CD4-positive, alpha-beta T cell (primary cell): Measurements from ENCODE around the gene SLC34A3. TPM values are rescaled to one million over a fixed set of nuclear protein-coding genes. Genes with fewer than 3 reads are reported as not detected.
A peak's percentile ranks its signal among the peaks of the same experiment; 100 is the strongest.

ENCODE experiments used
- ATAC-seq: fragments of 200-7000 bp; cut with Tn5 transposase; one replicate; pipeline ENCODE4 v1.10.0; 2022; ENCODE audit warnings: mild to moderate bottlenecking; ENCODE audit not compliant: poor library complexity
- CTCF ChIA-PET: fragments of 350-600 bp; sonication (Branson Sonifier 250); formaldehyde crosslinking; loops from one replicate; lab custom pipeline; 2021; ENCODE audit warnings: antibody characterized with exemption, inconsistent platforms; lab: Charles Lee
- POLR2A ChIA-PET: fragments of 350-600 bp; sonication (Branson Sonifier 250); formaldehyde crosslinking; loops from one replicate; lab custom pipeline; 2021; ENCODE audit warnings: antibody characterized with exemption, inconsistent platforms; lab: Charles Lee
- DNase-seq, 14 experiments: peaks; one replicate each; pipeline ENCODE4 v3.0.0-alpha.2; 2013 to 2020; ENCODE audit warnings: mixed read lengths in 2 of 14
- H3K27ac ChIP-seq, 2 donors: one replicate each; pipeline versions ENCODE4 v1.5.1 to v1.7.0; 2013; ENCODE audit warnings: low read length in 2 of 2, low read depth in 1 of 2, mild to moderate bottlenecking in 1 of 2
- H3K27me3 ChIP-seq, 2 experiments: 1 replicate in 1 of 2; 2 replicates in 1 of 2; pipeline versions ENCODE4 v1.6.1 to v1.7.0; 2013; ENCODE audit warnings: low read length in 2 of 2, control low read depth in 1 of 2, mild to moderate bottlenecking in 1 of 2, moderate library complexity in 1 of 2; ENCODE audit not compliant: insufficient read depth in 2 of 2, control insufficient read depth in 1 of 2
- H3K36me3 ChIP-seq: one replicate; pipeline ENCODE4 v1.6.1; 2013; ENCODE audit warnings: low read length, control low read depth; ENCODE audit not compliant: insufficient read depth
- H3K4me1 ChIP-seq: one replicate; pipeline ENCODE4 v1.6.1; 2013; ENCODE audit warnings: low read length, control low read depth; ENCODE audit not compliant: insufficient read depth
- H3K4me3 ChIP-seq: one replicate; pipeline ENCODE4 v1.5.1; 2013; ENCODE audit warnings: mild to moderate bottlenecking, low read length, moderate library complexity
- H3K9me3 ChIP-seq, 2 experiments: 1 replicate in 1 of 2; 2 replicates in 1 of 2; pipeline versions ENCODE4 v1.6.1 to v1.7.0; 2013; ENCODE audit warnings: low read length in 2 of 2, mild to moderate bottlenecking in 2 of 2, control low read depth in 1 of 2, moderate library complexity in 1 of 2; ENCODE audit not compliant: control insufficient read depth in 1 of 2, insufficient read depth in 1 of 2
- H3K27ac Mint-ChIP-seq: one replicate; pipeline ENCODE4 v1.8.0; 2020; ENCODE audit warnings: mixed read lengths
- H3K27me3 Mint-ChIP-seq: one replicate; pipeline ENCODE4 v1.8.0; 2021; ENCODE audit warnings: mixed read lengths
- H3K36me3 Mint-ChIP-seq: one replicate; pipeline ENCODE4 v1.8.0; 2021; ENCODE audit warnings: low read depth, mixed read lengths
- H3K4me1 Mint-ChIP-seq: one replicate; pipeline ENCODE4 v1.8.0; 2021; ENCODE audit warnings: low read depth, mixed read lengths
- H3K4me3 Mint-ChIP-seq: one replicate; pipeline ENCODE4 v1.8.0; 2020; ENCODE audit warnings: mild to moderate bottlenecking, mixed read lengths
- H3K9me3 Mint-ChIP-seq: one replicate; pipeline ENCODE4 v1.8.0; 2020; ENCODE audit warnings: mixed read lengths
- intact Hi-C, 2 experiments: fragments of 100-400 bp; cut with DNase I in 1 of 2; cut with micrococcal nuclease in 1 of 2; formaldehyde crosslinking; loops; one replicate each; pipeline versions ENCODE4 v1.15.1 to v1.9.0; 2023 to 2025; cut with DNase I, micrococcal nuclease
- total RNA-seq, 174 experiments: library from RNA in 2 of 174; stranded (reverse) in 2 of 174; gene quantifications; one replicate each; pipeline ENCODE4 v1.2.3 and lab custom pipeline; 2021 to 2026
- TF ChIP-seq, protein P1 (sequence below): fragments of 200-600 bp; IDR thresholded peaks from one replicate; pipeline ENCODE4 v1.8.0; 2022; ENCODE audit warnings: antibody characterized with exemption, mild to moderate bottlenecking

Gene SLC34A3
- total RNA-seq, 2 experiments from 2014 or later, result not detected

DNA sequence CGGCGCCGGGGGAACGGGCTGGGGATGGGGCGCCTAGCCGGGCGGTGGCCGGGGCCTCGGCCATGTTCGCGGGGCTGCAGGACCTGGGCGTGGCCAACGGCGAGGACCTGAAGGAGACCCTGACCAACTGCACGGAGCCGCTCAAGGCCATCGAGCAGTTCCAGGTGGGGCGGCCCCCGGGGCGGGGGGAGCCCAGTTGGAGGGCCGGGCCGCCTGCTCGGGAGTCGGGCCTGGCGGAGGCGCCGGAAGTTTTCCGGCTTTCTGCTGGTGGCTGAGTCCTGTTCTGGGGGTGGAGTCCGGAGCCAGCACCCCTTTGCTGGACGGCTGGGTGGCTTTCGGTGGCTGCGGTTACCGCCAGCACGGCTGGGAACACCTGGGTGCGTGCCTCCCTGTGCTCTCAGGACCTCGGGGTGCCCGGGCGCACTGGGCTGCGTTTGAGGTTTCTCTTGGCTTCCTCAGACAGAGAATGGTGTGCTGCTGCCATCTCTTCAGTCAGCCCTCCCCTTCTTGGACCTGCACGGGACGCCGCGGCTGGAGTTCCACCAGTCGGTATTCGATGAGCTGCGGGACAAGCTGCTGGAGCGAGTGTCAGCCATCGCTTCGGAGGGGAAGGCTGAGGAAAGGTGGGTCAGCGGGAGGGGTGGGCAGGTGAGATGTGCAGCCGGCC lies 24.9 kb downstream of the SLC34A3 start:
- ChIA-PET CTCF (interaction anchor here (1.0 to 2.9 kb wide), 4 partner anchors 13 to 220 kb away, joined by 3 to 18 read pairs (median 6); no protein-coding TSS in a partner anchor), POLR2A (interaction anchor here (0.6 to 4.7 kb wide), 15 partner anchors 11 to 349 kb away, joined by 3 to 63 read pairs (median 5); partner anchors contain the start of genes ANAPC2, EXD3, MAN1B1 and NOXA1)
- peaks cover 20% of the 10 kb centered on the region for H3K36me3 ChIP-seq
- H3K4me3 ChIP-seq, result peak overlapping the region; percentile 90
- no peaks in the 10 kb centered on the region for H3K27me3 ChIP-seq
- Mint-ChIP-seq H3K4me3 (peak overlapping the region; percentile 94), H3K27me3 (no peaks in the 10 kb centered on the region), H3K9me3 (no peaks in the 10 kb centered on the region), H3K36me3 (peaks cover 12% of the 10 kb centered on the region), H3K27ac (peak overlapping the region; percentile 49), H3K4me1 (peaks cover 16% of the 10 kb centered on the region)
- H3K27ac ChIP-seq, result no peak overlapping the region
- peaks cover 25% of the 10 kb centered on the region for H3K4me1 ChIP-seq
- intact Hi-C loops, result loop anchor here in 1 of 2 experiments (1.0 to 5.0 kb wide), 3 partner anchors 14 to 1288 kb away; partner anchors contain the start of genes EXD3, NOXA1 and TUBB4B
- DNase-seq, result peak in 3 of 14 experiments; percentile 32 to 46 (median 39)
- ATAC-seq, result peak; percentile 26
- TF ChIP-seq, protein P1, sequence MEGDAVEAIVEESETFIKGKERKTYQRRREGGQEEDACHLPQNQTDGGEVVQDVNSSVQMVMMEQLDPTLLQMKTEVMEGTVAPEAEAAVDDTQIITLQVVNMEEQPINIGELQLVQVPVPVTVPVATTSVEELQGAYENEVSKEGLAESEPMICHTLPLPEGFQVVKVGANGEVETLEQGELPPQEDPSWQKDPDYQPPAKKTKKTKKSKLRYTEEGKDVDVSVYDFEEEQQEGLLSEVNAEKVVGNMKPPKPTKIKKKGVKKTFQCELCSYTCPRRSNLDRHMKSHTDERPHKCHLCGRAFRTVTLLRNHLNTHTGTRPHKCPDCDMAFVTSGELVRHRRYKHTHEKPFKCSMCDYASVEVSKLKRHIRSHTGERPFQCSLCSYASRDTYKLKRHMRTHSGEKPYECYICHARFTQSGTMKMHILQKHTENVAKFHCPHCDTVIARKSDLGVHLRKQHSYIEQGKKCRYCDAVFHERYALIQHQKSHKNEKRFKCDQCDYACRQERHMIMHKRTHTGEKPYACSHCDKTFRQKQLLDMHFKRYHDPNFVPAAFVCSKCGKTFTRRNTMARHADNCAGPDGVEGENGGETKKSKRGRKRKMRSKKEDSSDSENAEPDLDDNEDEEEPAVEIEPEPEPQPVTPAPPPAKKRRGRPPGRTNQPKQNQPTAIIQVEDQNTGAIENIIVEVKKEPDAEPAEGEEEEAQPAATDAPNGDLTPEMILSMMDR, result no peak
- no peaks in the 10 kb centered on the region for H3K9me3 ChIP-seq

DNA sequence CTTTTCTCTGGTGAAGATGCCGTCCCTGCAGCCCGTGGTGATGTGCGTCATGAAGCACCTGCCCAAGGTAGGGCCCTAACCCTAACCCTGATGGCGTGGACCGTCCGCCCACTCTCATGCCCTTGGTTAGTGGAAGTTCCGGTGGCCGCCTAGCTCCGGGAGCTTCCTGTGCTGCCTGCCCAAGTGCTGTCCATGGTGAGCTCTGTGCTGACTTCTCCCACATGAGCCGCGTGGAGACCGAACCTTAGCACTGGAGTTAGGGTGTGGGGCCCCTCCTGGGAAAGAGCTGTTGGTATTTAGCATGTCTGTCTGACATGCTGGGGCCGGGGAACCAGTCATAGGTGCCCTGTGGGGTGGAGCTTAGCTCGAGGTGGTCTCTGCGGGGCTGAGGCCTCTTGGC lies 25.7 kb downstream of the SLC34A3 start:
- Histone ChIP-seq H3K27me3 (no peaks in the 10 kb centered on the region), H3K36me3 (peaks cover 20% of the 10 kb centered on the region), H3K4me1 (peaks cover 25% of the 10 kb centered on the region), H3K4me3 (peak overlapping the region; percentile 90), H3K27ac (no peak overlapping the region), H3K9me3 (no peaks in the 10 kb centered on the region)
- TF ChIP-seq, protein P1, result no peak
- DNase-seq (peak in 1 of 14 experiments; percentile 2), ATAC-seq (no peak)
- ChIA-PET POLR2A (interaction anchor here (0.6 to 4.7 kb wide), 8 partner anchors 11 to 170 kb away, joined by 3 to 63 read pairs (median 6); partner anchors contain the start of genes MAN1B1, RNF208, TPRN and TUBB4B), CTCF (interaction anchor here (0.9 to 2.1 kb wide), 3 partner anchors 20 to 221 kb away, joined by 3 to 7 read pairs (median 3); partner anchors contain the start of gene NRARP)
- peaks cover 13% of the 10 kb centered on the region for H3K36me3 Mint-ChIP-seq
- no peak overlapping the region for H3K27ac Mint-ChIP-seq
- H3K4me3 Mint-ChIP-seq, result peak overlapping the region; percentile 94
- intact Hi-C loops, result loop anchor here in 1 of 2 experiments (5.0 kb wide), 1 partner anchor 1289 kb away; no protein-coding TSS in a partner anchor
- H3K9me3 Mint-ChIP-seq, result no peaks in the 10 kb centered on the region
- H3K27me3 Mint-ChIP-seq, result no peaks in the 10 kb centered on the region
- H3K4me1 Mint-ChIP-seq, result peaks cover 16% of the 10 kb centered on the region

- H3K27ac Mint-ChIP-seq, result no peak overlapping the region
- DNase-seq (peak in 1 of 14 experiments; percentile 1), ATAC-seq (no peak)
- H3K4me1 Mint-ChIP-seq, result peaks cover 16% of the 10 kb centered on the region
- no peak overlapping the region for H3K4me3 ChIP-seq
- H3K4me1 ChIP-seq, result peaks cover 25% of the 10 kb centered on the region
- H3K27ac ChIP-seq, result no peak overlapping the region
- no peaks in the 10 kb centered on the region for H3K27me3 Mint-ChIP-seq
- H3K36me3 ChIP-seq, result peaks cover 20% of the 10 kb centered on the region
- peak overlapping the region; percentile 94 for H3K4me3 Mint-ChIP-seq
- ChIA-PET CTCF (interaction anchor here (0.9 to 2.1 kb wide), 2 partner anchors 20 to 45 kb away, joined by 3 to 7 read pairs; partner anchors contain the start of gene NRARP), POLR2A (interaction anchor here (0.6 to 4.7 kb wide), 3 partner anchors 17 to 171 kb away, joined by 3 to 63 read pairs (median 11); partner anchors contain the start of genes MAN1B1 and TUBB4B)
- no peaks in the 10 kb centered on the region for H3K9me3 Mint-ChIP-seq
- intact Hi-C loops, result loop anchor here in 1 of 2 experiments (5.0 kb wide), 1 partner anchor 1290 kb away; no protein-coding TSS in a partner anchor
- no peaks in the 10 kb centered on the region for H3K27me3 ChIP-seq
- peaks cover 18% of the 10 kb centered on the region for H3K36me3 Mint-ChIP-seq
- TF ChIP-seq, protein P1, result no peak
- H3K9me3 ChIP-seq, result no peaks in the 10 kb centered on the region
These were observed 26.2 kb downstream of the SLC34A3 start for GRCh38 chr9:137256856-137257255.
